Measurements from ENCODE around the gene OSBPL3.

Gene OSBPL3

GRCh38 chr7:24763303-24763901, 216.6 kb downstream of the OSBPL3 start:
- DNase-seq (ENCODE audit: low read depth in 2 of 2): no peak

- DNase-seq (ENCODE audit: low read depth in 2 of 2): no peak
Measured at GRCh38 chr7:24762771-24763170, 217.2 kb downstream of the OSBPL3 start.

- DNase-seq (ENCODE audit: low read depth in 2 of 2): no peak
Measured at GRCh38 chr7:24760968-24761367, 219.0 kb downstream of the OSBPL3 start.

GRCh38 chr7:24757353-24758275, 222.4 kb downstream of the OSBPL3 start, which contains the start of gene GSDME:
Gene GSDME (minus strand): TSS chr7:24757464. CDS start chr7:24749774, 7,690 bp downstream.
- DNase-seq (ENCODE audit: low read depth in 2 of 2): peak in 1 of 2 experiments; percentile 6

GRCh38 chr7:24756545-24757352, 223.2 kb downstream of the OSBPL3 start:
- DNase-seq (ENCODE audit: low read depth in 2 of 2): no peak

GRCh38 chr7:24755541-24756407, 224.2 kb downstream of the OSBPL3 start:
- no peak for DNase-seq (ENCODE audit: low read depth in 2 of 2)

GRCh38 chr7:24754906-24755506, 225.0 kb downstream of the OSBPL3 start:
- DNase-seq (ENCODE audit: low read depth in 2 of 2): no peak

GRCh38 chr7:24752073-24752800, 227.7 kb downstream of the OSBPL3 start:
- DNase-seq (ENCODE audit: low read depth in 2 of 2): no peak

GRCh38 chr7:24751484-24751883, 228.5 kb downstream of the OSBPL3 start:
- no peak for DNase-seq (ENCODE audit: low read depth in 2 of 2)

- DNase-seq (ENCODE audit: low read depth in 2 of 2): no peak
Measured at GRCh38 chr7:24750441-24751055, 229.4 kb downstream of the OSBPL3 start.

GRCh38 chr7:24748521-24748920, 231.5 kb downstream of the OSBPL3 start:
- no peak for DNase-seq (ENCODE audit: low read depth in 2 of 2)
